Tibial artery (tissue), 4 donors: Measurements from ENCODE around the gene MINDY4.

Source experiments
- DNase-seq, 2 donors: peaks; one replicate each; pipeline ENCODE4 v3.0.0-alpha.2; 2019
- H3K27ac ChIP-seq, 2 donors: fragments of 200-600 bp; sonication (generic) in 1 of 2; 1 replicate in 1 of 2; 2 replicates in 1 of 2; pipeline ENCODE4 v1.5.1; 2018 to 2019; ENCODE audit warnings: mild to moderate bottlenecking in 1 of 2
- H3K27me3 ChIP-seq, 2 donors: fragments of 200-600 bp; sonication (generic) in 1 of 2; one replicate each; pipeline versions ENCODE4 v1.5.1 to v1.6.0; 2016 to 2019
- H3K36me3 ChIP-seq, 3 donors: fragments of 200-600 bp; sonication (generic) in 2 of 3; one replicate each; pipeline ENCODE4 v1.5.1; 2016 to 2019; ENCODE audit warnings: mild to moderate bottlenecking in 2 of 3
- H3K4me1 ChIP-seq, 4 donors: fragments of 200-600 bp; sonication (generic) in 2 of 4; 1 replicate in 3 of 4; 2 replicates in 1 of 4; pipeline ENCODE4 v1.5.1; 2016 to 2019
- H3K4me3 ChIP-seq, 2 donors: fragments of 200-600 bp; sonication (generic) in 1 of 2; 1 replicate in 1 of 2; 2 replicates in 1 of 2; pipeline ENCODE4 v1.5.1; 2018 to 2019; ENCODE audit warnings: mild to moderate bottlenecking in 2 of 2
- H3K9me3 ChIP-seq, 3 donors: fragments of 200-600 bp; sonication (generic) in 1 of 3; one replicate each; pipeline ENCODE4 v1.5.1; 2016 to 2019
- CTCF ChIP-seq, 2 experiments: fragments of 200-600 bp in 1 of 2; fragments of 450-650 bp in 1 of 2; IDR thresholded peaks; one replicate each; pipeline ENCODE4 v1.5.1; 2017 to 2019; ENCODE audit warnings: antibody characterized with exemption in 2 of 2, mild to moderate bottlenecking in 1 of 2, moderate library complexity in 1 of 2
- intact Hi-C: fragments of 100-400 bp; cut with DNase I; formaldehyde crosslinking; loops from one replicate; pipeline ENCODE4 v1.15.0; 2023; ENCODE audit warnings: low total_unique reads

The MINDY4 gene

GRCh38 chr7:30851651-30852307 is 80.6 kb downstream of the MINDY4 start:
- TF ChIP-seq CTCF (IDR thresholded peaks at IDR 0.05) = no peak
- Histone ChIP-seq H3K27me3 (no peaks in the 10 kb centered on the region), H3K4me1 (peaks cover 0 to 82% (median 57%) of the 10 kb centered on the region in 4 donors), H3K9me3 (no peaks in the 10 kb centered on the region), H3K4me3 (peak overlapping the region; percentile 7 to 42), H3K36me3 (peaks cover 0 to 13% (median 0%) of the 10 kb centered on the region in 3 donors), H3K27ac (peak overlapping the region; percentile 93 to 97)
- intact Hi-C loops = loop anchor here (10.0 kb wide), 1 partner anchor 87 kb away; no protein-coding TSS in a partner anchor
- DNase-seq = peak; percentile 78 to 89

GRCh38 chr7:30852308-30852684 is 81.1 kb downstream of the MINDY4 start:
- peak overlapping the region; percentile 7 to 42 for H3K4me3 ChIP-seq
- no peak for TF ChIP-seq CTCF (IDR thresholded peaks at IDR 0.05)
- peak overlapping the region; percentile 93 to 97 for H3K27ac ChIP-seq

GRCh38 chr7:30852744-30853288 is 81.6 kb downstream of the MINDY4 start:
- Histone ChIP-seq H3K27me3 (no peaks in the 10 kb centered on the region), H3K9me3 (no peaks in the 10 kb centered on the region), H3K4me3 (peak overlapping the region in 1 of 2 donors; percentile 42), H3K36me3 (peaks cover 0 to 13% (median under 1%) of the 10 kb centered on the region in 3 donors), H3K4me1 (peaks cover 0 to 78% (median 57%) of the 10 kb centered on the region in 4 donors), H3K27ac (peak overlapping the region; percentile 93 to 97)
- DNase-seq = no peak
- intact Hi-C loops = loop anchor here (10.0 kb wide), 1 partner anchor 88 kb away; no protein-coding TSS in a partner anchor
- no peak for TF ChIP-seq CTCF (IDR thresholded peaks at IDR 0.05)

More at GRCh38 chr7:30852308-30852684, 81.1 kb downstream of the MINDY4 start:
- intact Hi-C loops = loop anchor here (10.0 kb wide), 1 partner anchor 87 kb away; no protein-coding TSS in a partner anchor
- peaks cover 0 to 78% (median 57%) of the 10 kb centered on the region in 4 donors for H3K4me1 ChIP-seq
- no peaks in the 10 kb centered on the region for H3K9me3 ChIP-seq
- peaks cover 0 to 13% (median 0%) of the 10 kb centered on the region in 3 donors for H3K36me3 ChIP-seq
- H3K27me3 ChIP-seq = no peaks in the 10 kb centered on the region
- no peak for DNase-seq

- no peak for DNase-seq
- Histone ChIP-seq H3K4me3 (no peak overlapping the region), H3K27ac (peak overlapping the region; percentile 93 to 97), H3K36me3 (peaks cover 0 to 13% (median 5%) of the 10 kb centered on the region in 3 donors), H3K4me1 (peaks cover 0 to 72% (median 56%) of the 10 kb centered on the region in 4 donors), H3K9me3 (no peaks in the 10 kb centered on the region), H3K27me3 (no peaks in the 10 kb centered on the region)
- intact Hi-C loops = loop anchor here (10.0 kb wide), 1 partner anchor 89 kb away; no protein-coding TSS in a partner anchor
- TF ChIP-seq CTCF (IDR thresholded peaks at IDR 0.05) = no peak
Measured at GRCh38 chr7:30853576-30853975, 82.4 kb downstream of the MINDY4 start.

- DNase-seq = no peak
- H3K4me3 ChIP-seq = no peak overlapping the region
- no peaks in the 10 kb centered on the region for H3K27me3 ChIP-seq
- peaks cover 0 to 48% (median 40%) of the 10 kb centered on the region in 4 donors for H3K4me1 ChIP-seq
- H3K27ac ChIP-seq = peak overlapping the region; percentile 93 to 97
- H3K9me3 ChIP-seq = no peaks in the 10 kb centered on the region
- H3K36me3 ChIP-seq = peaks cover 0 to 12% (median 5%) of the 10 kb centered on the region in 3 donors
- no peak for TF ChIP-seq CTCF (IDR thresholded peaks at IDR 0.05)
- intact Hi-C loops = loop anchor here (10.0 kb wide), 1 partner anchor 91 kb away; no protein-coding TSS in a partner anchor
Measured at GRCh38 chr7:30855936-30856335, 84.7 kb downstream of the MINDY4 start.
